Measurements from ENCODE around the gene SUSD3.

GRCh38 chr9:93057703-93058354, 672 bp upstream of the SUSD3 start:
- no peak for TF ChIP-seq POLR2A (IDR thresholded peaks at IDR 0.05; ENCODE audit: extremely low read depth, insufficient read length)
- no peak for TF ChIP-seq CTCF (IDR thresholded peaks at IDR 0.05; ENCODE audit: low read depth, low read length)
- no peak for TF ChIP-seq MYC (IDR thresholded peaks at IDR 0.05; ENCODE audit: low read depth, low read length)

Measured in NB4 (cell line).